SIG-M5 treated with dmso at 0.1 percent for 504 hours (cell line): ENCODE results near the gene C16orf46.

ENCODE experiments used
- DNase-seq: peaks from one replicate; lab custom pipeline; 2025; ENCODE audit not compliant: unreplicated experiment; lab: John Stamatoyannopoulos, UW

The C16orf46 gene

GRCh38 chr16:81026429-81026828 lies 50.6 kb downstream of the C16orf46 start:
- DNase-seq, result no peak

- DNase-seq, result no peak
Measured at GRCh38 chr16:81018496-81018895, 58.5 kb downstream of the C16orf46 start.

GRCh38 chr16:81014672-81015071 lies 62.4 kb downstream of the C16orf46 start:
- no peak for DNase-seq

- no peak for DNase-seq
Measured at GRCh38 chr16:81012974-81013373, 64.1 kb downstream of the C16orf46 start.
